HG03521 (cell line): Measurements from ENCODE around the gene LRRFIP1.

ENCODE experiments used
- ATAC-seq: cut with Tn5 transposase; IDR thresholded peaks from one replicate; pipeline ENCODE4 v1.9.1; 2021; ENCODE audit warnings: mild to moderate bottlenecking, moderate library complexity; ENCODE audit not compliant: unreplicated experiment

LRRFIP1 gene

DNA sequence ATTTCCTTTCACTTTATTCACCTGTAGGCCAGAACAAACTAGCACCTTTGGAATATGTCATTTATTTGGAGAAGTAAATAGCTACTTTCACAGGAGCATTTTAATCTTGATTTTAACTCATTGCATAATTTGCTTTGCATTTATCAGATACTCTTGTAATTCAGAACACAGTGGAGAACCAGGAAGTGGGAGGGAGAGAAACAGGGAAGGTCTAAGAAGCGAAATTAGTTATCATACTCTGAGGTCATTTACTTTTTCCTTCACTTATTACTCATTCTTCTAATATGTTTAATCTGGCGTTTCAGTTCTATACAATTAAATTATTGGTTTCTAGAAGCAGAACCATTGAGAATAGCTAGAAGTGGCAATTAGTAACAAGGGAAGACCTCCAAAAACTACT is 191.8 kb downstream of the LRRFIP1 start:
- no peak for ATAC-seq

GRCh38 chr2:237820421-237820820 is 193.0 kb downstream of the LRRFIP1 start:
- no peak for ATAC-seq

- ATAC-seq = no peak
Observed at GRCh38 chr2:237823544-237823943, 196.2 kb downstream of the LRRFIP1 start.

- ATAC-seq = no peak
Observed at GRCh38 chr2:237824085-237824484, 196.7 kb downstream of the LRRFIP1 start.

DNA sequence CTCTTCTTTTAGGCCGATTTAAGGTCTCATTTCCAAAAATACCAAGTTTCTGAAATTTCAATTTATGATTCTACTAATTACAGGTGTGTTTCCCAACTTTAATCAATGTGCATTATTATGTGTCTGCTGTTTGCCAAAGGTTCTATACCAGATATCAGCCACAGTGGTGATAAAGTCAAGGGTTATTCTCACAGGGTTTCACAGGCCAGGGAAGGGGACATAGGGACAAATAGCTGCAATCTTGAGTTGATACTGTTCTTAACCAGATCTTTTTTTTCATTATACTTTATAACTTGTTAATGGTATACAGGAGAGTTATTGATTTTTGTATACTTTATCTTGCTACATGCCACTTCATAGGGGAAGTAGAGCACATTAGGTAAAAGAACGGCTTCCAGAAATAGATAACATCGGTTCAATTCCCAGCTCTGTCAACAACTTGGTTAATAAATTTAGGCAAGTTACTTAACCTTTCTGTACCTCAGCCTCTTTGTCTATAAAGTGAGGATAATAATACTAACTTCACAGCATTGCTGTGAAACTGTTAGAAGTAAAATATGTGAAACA is 200.1 kb downstream of the LRRFIP1 start:
- ATAC-seq = no peak
